Sigmoid colon (tissue), 7 donors: ENCODE data around the gene ITGB4. TPM values are rescaled to one million over a fixed set of nuclear protein-coding genes. Genes with fewer than 3 reads are reported as not detected.

ENCODE experiments used
- DNase-seq: peaks from one replicate; pipeline ENCODE4 v3.0.0-alpha.2; 2019
- H3K27ac ChIP-seq, 4 donors: fragments of 200-600 bp; sonication (generic); one replicate each; pipeline ENCODE4 v1.5.1; 2016 to 2019; ENCODE audit warnings: mild to moderate bottlenecking in 1 of 4
- H3K27me3 ChIP-seq, 3 donors: fragments of 200-600 bp; sonication (generic); one replicate each; pipeline ENCODE4 v1.5.1; 2019; ENCODE audit warnings: mild to moderate bottlenecking in 1 of 3
- H3K36me3 ChIP-seq, 4 donors: fragments of 200-600 bp; sonication (generic); one replicate each; pipeline ENCODE4 v1.5.1; 2016 to 2019
- H3K4me1 ChIP-seq, 4 donors: fragments of 200-600 bp; sonication (generic); one replicate each; pipeline ENCODE4 v1.5.1; 2017 to 2019
- H3K4me3 ChIP-seq, 4 donors: fragments of 200-600 bp; sonication (generic); one replicate each; pipeline ENCODE4 v1.5.1; 2017 to 2019; ENCODE audit warnings: mild to moderate bottlenecking in 2 of 4, moderate library complexity in 1 of 4
- H3K9me3 ChIP-seq, 4 donors: fragments of 200-600 bp in 3 of 4; sonication (generic) in 3 of 4; one replicate each; pipeline versions ENCODE4 v1.5.1 to v1.6.1; 2013 to 2019
- CTCF ChIP-seq, 4 experiments: fragments of 450-650 bp in 3 of 4; fragments of 200-600 bp in 1 of 4; IDR thresholded peaks; one replicate each; pipeline ENCODE4 v1.5.1; 2016 to 2019; ENCODE audit warnings: antibody characterized with exemption in 4 of 4, mild to moderate bottlenecking in 3 of 4, moderate library complexity in 2 of 4
- EP300 ChIP-seq, 4 donors: sonication (generic); formaldehyde crosslinking; IDR thresholded peaks; one replicate each; pipeline ENCODE4 v1.6.1; 2017; ENCODE audit warnings: antibody characterized with exemption in 4 of 4
- POLR2A ChIP-seq, 2 donors: fragments of 450-650 bp; IDR thresholded peaks; one replicate each; pipeline ENCODE4 v1.6.1; 2016; ENCODE audit warnings: antibody characterized with exemption in 2 of 2, mild to moderate bottlenecking in 2 of 2, moderate library complexity in 2 of 2
- POLR2AphosphoS5 ChIP-seq, 4 donors: sonication (generic); formaldehyde crosslinking; IDR thresholded peaks; one replicate each; pipeline ENCODE4 v1.6.1; 2017; ENCODE audit warnings: antibody characterized with exemption in 4 of 4
- WGBS, 2 donors: extraction: QIAGEN DNeasy Blood & Tissue Kit; methylation state at CpG; one replicate each; pipeline ENCODE4 v1.1.7; 2013; 5-methylcytosine and 5-hydroxymethylcytosine counted together
- intact Hi-C: fragments of 100-400 bp; cut with DNase I; formaldehyde crosslinking; loops from one replicate; pipeline ENCODE4 v1.15.1; 2023
- polyA plus RNA-seq, 3 donors: library from polyadenylated mRNA; stranded (reverse); fragments of 200-250 nt; gene quantifications; one replicate each; pipeline ENCODE4 v1.2.3, GENCODE V29; 2013
- total RNA-seq, 4 donors: library from RNA; depleted of rRNA; stranded (reverse); fragments of >200 nt; gene quantifications; one replicate each; pipeline ENCODE4 v1.1.0, GENCODE V29; 2016
- donor health status: healthy with polysubstance abuse.
- donor health status: Bipolar disorder and iron deficiency.
- donor health status: healthy.

Gene ITGB4
- total and polyA plus RNA-seq, 7 donors = 15.1 to 116 (median 25.8) TPM

- no peak for DNase-seq
- H3K27me3 ChIP-seq = no peaks in the 10 kb centered on the region
- H3K4me3 ChIP-seq = no peak overlapping the region
- WGBS, 2 donors = 95 to 96% methylated on average over 10 of the region's 10 CpGs
- peaks cover 32 to 64% (median 49%) of the 10 kb centered on the region in 4 donors for H3K36me3 ChIP-seq
- TF ChIP-seq POLR2A (IDR thresholded peaks at IDR 0.05) (no peak), POLR2AphosphoS5 (IDR thresholded peaks at IDR 0.05) (no peak), CTCF (IDR thresholded peaks at IDR 0.05) (no peak), EP300 (IDR thresholded peaks at IDR 0.05) (no peak)
- intact Hi-C loops = no loop called here
- H3K27ac ChIP-seq = peak overlapping the region; percentile 76 to 90 (median 82)
- peaks cover 0 to 43% (median 39%) of the 10 kb centered on the region in 4 donors for H3K4me1 ChIP-seq
- H3K9me3 ChIP-seq = no peaks in the 10 kb centered on the region
Observed at GRCh38 chr17:75701288-75701687, 20.0 kb upstream of the ITGB4 start.

- H3K36me3 ChIP-seq = peaks cover 37 to 83% (median 67%) of the 10 kb centered on the region in 4 donors
- 95 to 97% methylated on average over 12 of the region's 12 CpGs for WGBS, 2 donors
- peaks cover 0 to 37% (median 27%) of the 10 kb centered on the region in 4 donors for H3K4me1 ChIP-seq
- intact Hi-C loops = no loop called here
- H3K27me3 ChIP-seq = no peaks in the 10 kb centered on the region
- DNase-seq = no peak
- H3K4me3 ChIP-seq = no peak overlapping the region
- peak overlapping the region in 1 of 4 donors; percentile 18 for H3K27ac ChIP-seq
- no peak for TF ChIP-seq POLR2A (IDR thresholded peaks at IDR 0.05)
- TF ChIP-seq EP300 (IDR thresholded peaks at IDR 0.05) = no peak
- no peak for TF ChIP-seq CTCF (IDR thresholded peaks at IDR 0.05)
- no peak for TF ChIP-seq POLR2AphosphoS5 (IDR thresholded peaks at IDR 0.05)
- H3K9me3 ChIP-seq = no peaks in the 10 kb centered on the region
Observed at GRCh38 chr17:75703191-75703590, 18.1 kb upstream of the ITGB4 start.

- TF ChIP-seq POLR2AphosphoS5 (IDR thresholded peaks at IDR 0.05) (no peak), EP300 (IDR thresholded peaks at IDR 0.05) (no peak), CTCF (IDR thresholded peaks at IDR 0.05) (no peak), POLR2A (IDR thresholded peaks at IDR 0.05) (no peak)
- H3K4me3 ChIP-seq = no peak overlapping the region
- DNase-seq = no peak
- H3K9me3 ChIP-seq = no peaks in the 10 kb centered on the region
- 96 to 97% methylated on average over 9 of the region's 9 CpGs for WGBS, 2 donors
- no peaks in the 10 kb centered on the region for H3K27me3 ChIP-seq
- intact Hi-C loops = no loop called here
- peaks cover 0 to 36% (median 27%) of the 10 kb centered on the region in 4 donors for H3K4me1 ChIP-seq
- peaks cover 37 to 87% (median 69%) of the 10 kb centered on the region in 4 donors for H3K36me3 ChIP-seq
- no peak overlapping the region for H3K27ac ChIP-seq
Observed at GRCh38 chr17:75703591-75703990, 17.7 kb upstream of the ITGB4 start.

GRCh38 chr17:75704963-75705875 lies 16.0 kb upstream of the ITGB4 start:
- Histone ChIP-seq H3K9me3 (no peaks in the 10 kb centered on the region), H3K36me3 (peaks cover 37 to 85% (median 67%) of the 10 kb centered on the region in 4 donors), H3K27ac (no peak overlapping the region), H3K4me3 (no peak overlapping the region), H3K27me3 (no peaks in the 10 kb centered on the region), H3K4me1 (peaks cover 0 to 19% (median 12%) of the 10 kb centered on the region in 4 donors)
- no peak for TF ChIP-seq CTCF (IDR thresholded peaks at IDR 0.05)
- no peak for TF ChIP-seq EP300 (IDR thresholded peaks at IDR 0.05)
- no peak for TF ChIP-seq POLR2A (IDR thresholded peaks at IDR 0.05)
- TF ChIP-seq POLR2AphosphoS5 (IDR thresholded peaks at IDR 0.05) = no peak
- DNase-seq = no peak
- WGBS, 2 donors = 82 to 88% methylated on average over 27 of the region's 27 CpGs
- intact Hi-C loops = no loop called here
